ENCODE measurements around the gene PCK2.

The PCK2 gene

DNA sequence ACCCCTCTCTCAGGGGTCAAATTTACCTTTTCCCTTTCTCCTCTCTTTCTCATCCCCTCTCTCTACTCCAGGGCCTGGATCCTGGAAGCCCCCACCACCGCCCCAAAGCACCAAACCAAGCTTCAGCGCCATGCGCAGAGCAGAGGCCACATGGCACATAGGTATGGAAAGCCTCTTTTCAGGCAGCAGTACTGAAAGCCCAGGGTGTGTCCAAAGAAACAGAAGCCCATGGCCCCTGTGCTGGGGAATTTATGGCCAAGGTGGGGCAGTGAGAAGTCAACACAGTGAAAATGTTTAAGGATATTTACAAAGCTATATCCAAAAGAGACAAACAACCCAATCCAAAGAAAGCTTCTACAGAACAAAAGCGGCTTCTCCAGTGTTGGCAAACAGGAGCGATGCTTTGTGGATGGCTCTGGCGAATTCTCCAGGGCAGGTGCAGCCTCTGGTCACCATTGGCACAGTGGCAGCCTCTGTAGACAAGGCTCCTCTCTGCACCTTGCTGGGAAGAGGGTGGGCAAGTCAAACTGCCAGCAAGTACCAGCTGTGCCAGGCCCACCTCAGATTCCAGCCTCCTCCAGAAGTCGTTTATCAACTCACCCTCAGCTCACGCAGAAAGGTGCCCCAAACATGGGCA lies 27.5 kb upstream of the PCK2 start:
- no peak for TF ChIP-seq ZFP3 (CRISPR knock-in tag; IDR thresholded peaks at IDR 0.05)
- no peak for TF ChIP-seq CSDC2 (CRISPR knock-in tag; IDR thresholded peaks at IDR 0.05)
- ATAC-seq, result no peak

DNA sequence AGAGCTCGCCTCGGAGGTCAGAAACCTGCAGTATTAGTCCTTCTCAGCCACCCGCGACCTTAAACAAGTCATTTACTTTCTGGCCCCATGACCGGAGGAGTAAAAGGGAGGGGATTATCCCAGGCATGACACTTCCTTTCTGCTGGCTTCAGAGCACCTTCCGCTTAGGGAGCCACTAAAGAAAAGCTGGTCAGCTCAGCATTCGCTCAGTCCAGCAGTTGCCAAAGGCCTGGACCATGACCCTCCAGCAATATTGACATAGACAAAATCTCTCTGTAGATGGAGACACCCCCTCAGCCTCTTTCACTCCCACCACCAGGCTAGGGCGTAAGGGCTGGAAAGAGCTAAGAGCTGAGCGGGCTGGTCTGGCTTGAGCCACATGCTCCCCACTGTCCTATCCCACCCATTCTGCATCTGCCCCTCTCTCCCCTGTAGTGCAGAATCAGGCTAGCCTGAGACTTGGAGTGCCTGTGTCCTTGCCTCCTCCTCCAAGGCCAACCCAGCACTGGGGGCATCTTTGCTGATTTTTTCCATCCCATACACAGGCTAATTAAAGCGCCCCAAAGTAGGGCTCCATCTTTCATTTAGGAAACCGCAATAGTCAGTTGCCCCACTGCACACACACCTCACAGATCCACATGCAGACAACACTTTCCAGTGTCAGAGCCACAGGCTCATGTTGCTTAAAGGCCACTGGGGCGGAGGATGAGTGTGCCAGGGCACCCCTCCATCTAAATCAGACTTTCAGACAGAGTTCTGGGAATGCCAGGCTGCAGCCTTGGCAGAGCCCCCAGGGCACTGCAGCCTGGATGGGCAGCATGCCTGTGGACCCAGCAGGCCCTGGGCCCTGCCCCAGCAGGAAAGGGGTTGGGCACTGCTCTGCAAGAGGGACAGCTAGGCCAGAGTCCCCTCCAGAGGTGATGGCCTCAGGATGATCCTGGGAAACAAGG lies 26.7 kb upstream of the PCK2 start:
- TF ChIP-seq ZNF565 (CRISPR knock-in tag; conservative IDR thresholded peaks at IDR 0.05; ENCODE audit: low read depth) (no peak), ISL1 (CRISPR knock-in tag; IDR thresholded peaks at IDR 0.05) (no peak), ZNF8 (CRISPR knock-in tag; IDR thresholded peaks at IDR 0.05) (no peak), ZFP30 (CRISPR knock-in tag; IDR thresholded peaks at IDR 0.05) (no peak), ZNF70 (CRISPR knock-in tag; IDR thresholded peaks at IDR 0.05) (no peak), BACH2 (CRISPR knock-in tag; IDR thresholded peaks at IDR 0.05; ENCODE audit: borderline replicate concordance) (no peak), TOX (CRISPR knock-in tag; IDR thresholded peaks at IDR 0.05; ENCODE audit: borderline replicate concordance) (no peak), CSDC2 (CRISPR knock-in tag; IDR thresholded peaks at IDR 0.05) (no peak), RARB (CRISPR knock-in tag; IDR thresholded peaks at IDR 0.05) (no peak), GLIS3 (CRISPR knock-in tag; IDR thresholded peaks at IDR 0.05) (no peak), SNAI2 (CRISPR knock-in tag; IDR thresholded peaks at IDR 0.05) (no peak), ZC3H10 (CRISPR knock-in tag; IDR thresholded peaks at IDR 0.05) (no peak), OSR1 (CRISPR knock-in tag; IDR thresholded peaks at IDR 0.05) (no peak), TCF4 (CRISPR knock-in tag; IDR thresholded peaks at IDR 0.05; ENCODE audit: borderline replicate concordance) (no peak), ARNTL (CRISPR knock-in tag; IDR thresholded peaks at IDR 0.05; ENCODE audit: borderline replicate concordance, low read depth) (no peak), PPARA (CRISPR knock-in tag; IDR thresholded peaks at IDR 0.05; ENCODE audit: borderline replicate concordance) (no peak)
- TF ChIP-seq, protein P1, sequence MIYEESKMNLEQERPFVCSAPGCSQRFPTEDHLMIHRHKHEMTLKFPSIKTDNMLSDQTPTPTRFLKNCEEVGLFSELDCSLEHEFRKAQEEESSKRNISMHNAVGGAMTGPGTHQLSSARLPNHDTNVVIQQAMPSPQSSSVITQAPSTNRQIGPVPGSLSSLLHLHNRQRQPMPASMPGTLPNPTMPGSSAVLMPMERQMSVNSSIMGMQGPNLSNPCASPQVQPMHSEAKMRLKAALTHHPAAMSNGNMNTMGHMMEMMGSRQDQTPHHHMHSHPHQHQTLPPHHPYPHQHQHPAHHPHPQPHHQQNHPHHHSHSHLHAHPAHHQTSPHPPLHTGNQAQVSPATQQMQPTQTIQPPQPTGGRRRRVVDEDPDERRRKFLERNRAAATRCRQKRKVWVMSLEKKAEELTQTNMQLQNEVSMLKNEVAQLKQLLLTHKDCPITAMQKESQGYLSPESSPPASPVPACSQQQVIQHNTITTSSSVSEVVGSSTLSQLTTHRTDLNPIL (CRISPR knock-in tag; IDR thresholded peaks at IDR 0.05; ENCODE audit: low read depth), result no peak
- TF ChIP-seq, protein P2, sequence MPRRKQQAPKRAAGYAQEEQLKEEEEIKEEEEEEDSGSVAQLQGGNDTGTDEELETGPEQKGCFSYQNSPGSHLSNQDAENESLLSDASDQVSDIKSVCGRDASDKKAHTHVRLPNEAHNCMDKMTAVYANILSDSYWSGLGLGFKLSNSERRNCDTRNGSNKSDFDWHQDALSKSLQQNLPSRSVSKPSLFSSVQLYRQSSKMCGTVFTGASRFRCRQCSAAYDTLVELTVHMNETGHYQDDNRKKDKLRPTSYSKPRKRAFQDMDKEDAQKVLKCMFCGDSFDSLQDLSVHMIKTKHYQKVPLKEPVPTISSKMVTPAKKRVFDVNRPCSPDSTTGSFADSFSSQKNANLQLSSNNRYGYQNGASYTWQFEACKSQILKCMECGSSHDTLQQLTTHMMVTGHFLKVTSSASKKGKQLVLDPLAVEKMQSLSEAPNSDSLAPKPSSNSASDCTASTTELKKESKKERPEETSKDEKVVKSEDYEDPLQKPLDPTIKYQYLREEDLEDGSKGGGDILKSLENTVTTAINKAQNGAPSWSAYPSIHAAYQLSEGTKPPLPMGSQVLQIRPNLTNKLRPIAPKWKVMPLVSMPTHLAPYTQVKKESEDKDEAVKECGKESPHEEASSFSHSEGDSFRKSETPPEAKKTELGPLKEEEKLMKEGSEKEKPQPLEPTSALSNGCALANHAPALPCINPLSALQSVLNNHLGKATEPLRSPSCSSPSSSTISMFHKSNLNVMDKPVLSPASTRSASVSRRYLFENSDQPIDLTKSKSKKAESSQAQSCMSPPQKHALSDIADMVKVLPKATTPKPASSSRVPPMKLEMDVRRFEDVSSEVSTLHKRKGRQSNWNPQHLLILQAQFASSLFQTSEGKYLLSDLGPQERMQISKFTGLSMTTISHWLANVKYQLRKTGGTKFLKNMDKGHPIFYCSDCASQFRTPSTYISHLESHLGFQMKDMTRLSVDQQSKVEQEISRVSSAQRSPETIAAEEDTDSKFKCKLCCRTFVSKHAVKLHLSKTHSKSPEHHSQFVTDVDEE (CRISPR knock-in tag; IDR thresholded peaks at IDR 0.05), result no peak
- TF ChIP-seq, protein P3, sequence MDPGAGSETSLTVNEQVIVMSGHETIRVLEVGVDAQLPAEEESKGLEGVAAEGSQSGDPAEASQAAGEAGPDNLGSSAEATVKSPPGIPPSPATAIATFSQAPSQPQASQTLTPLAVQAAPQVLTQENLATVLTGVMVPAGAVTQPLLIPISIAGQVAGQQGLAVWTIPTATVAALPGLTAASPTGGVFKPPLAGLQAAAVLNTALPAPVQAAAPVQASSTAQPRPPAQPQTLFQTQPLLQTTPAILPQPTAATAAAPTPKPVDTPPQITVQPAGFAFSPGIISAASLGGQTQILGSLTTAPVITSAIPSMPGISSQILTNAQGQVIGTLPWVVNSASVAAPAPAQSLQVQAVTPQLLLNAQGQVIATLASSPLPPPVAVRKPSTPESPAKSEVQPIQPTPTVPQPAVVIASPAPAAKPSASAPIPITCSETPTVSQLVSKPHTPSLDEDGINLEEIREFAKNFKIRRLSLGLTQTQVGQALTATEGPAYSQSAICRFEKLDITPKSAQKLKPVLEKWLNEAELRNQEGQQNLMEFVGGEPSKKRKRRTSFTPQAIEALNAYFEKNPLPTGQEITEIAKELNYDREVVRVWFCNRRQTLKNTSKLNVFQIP (CRISPR knock-in tag; IDR thresholded peaks at IDR 0.05; ENCODE audit: borderline replicate concordance, low read depth), result no peak
- TF ChIP-seq, protein P4, sequence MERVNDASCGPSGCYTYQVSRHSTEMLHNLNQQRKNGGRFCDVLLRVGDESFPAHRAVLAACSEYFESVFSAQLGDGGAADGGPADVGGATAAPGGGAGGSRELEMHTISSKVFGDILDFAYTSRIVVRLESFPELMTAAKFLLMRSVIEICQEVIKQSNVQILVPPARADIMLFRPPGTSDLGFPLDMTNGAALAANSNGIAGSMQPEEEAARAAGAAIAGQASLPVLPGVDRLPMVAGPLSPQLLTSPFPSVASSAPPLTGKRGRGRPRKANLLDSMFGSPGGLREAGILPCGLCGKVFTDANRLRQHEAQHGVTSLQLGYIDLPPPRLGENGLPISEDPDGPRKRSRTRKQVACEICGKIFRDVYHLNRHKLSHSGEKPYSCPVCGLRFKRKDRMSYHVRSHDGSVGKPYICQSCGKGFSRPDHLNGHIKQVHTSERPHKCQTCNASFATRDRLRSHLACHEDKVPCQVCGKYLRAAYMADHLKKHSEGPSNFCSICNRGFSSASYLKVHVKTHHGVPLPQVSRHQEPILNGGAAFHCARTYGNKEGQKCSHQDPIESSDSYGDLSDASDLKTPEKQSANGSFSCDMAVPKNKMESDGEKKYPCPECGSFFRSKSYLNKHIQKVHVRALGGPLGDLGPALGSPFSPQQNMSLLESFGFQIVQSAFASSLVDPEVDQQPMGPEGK (CRISPR knock-in tag; IDR thresholded peaks at IDR 0.05; ENCODE audit: borderline replicate concordance), result no peak
- no peak for ATAC-seq

DNA sequence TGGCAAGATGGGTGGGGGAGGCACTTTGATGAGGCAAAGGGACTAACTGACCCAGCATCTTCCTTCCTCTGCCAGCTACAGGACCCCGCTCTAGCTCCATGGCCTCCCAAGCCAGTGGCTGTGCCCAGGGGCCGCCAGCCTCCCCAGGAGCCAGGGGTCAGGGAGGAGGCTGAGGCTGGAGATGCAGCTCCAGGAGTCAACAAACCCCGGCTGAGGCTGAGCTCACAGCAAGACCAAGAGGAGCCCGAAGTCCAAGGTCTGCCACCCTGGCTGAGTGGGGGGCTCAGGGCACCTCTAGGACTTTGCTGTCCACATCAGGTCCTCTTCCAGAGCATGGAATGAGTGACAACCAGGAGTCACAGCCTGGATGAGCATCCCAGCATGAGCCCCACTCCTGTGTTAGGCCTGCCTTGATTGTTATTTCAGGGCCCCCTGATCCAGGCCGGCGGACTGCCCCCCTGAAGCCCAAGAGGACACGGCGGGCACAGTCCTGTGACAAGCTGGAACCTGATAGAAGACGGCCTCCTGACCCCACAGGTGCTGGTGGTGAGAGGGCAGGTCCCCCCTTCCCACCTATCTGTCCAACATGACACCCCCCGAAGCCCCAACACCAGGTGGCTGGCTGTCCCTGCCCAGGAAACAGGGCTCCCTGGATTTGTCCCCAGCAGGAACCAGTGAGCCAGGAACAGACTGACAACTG lies 25.2 kb upstream of the PCK2 start:
- ATAC-seq, result no peak
- TF ChIP-seq RARB (CRISPR knock-in tag; IDR thresholded peaks at IDR 0.05) (no peak), ZFP3 (CRISPR knock-in tag; IDR thresholded peaks at IDR 0.05) (no peak), TCF4 (CRISPR knock-in tag; IDR thresholded peaks at IDR 0.05; ENCODE audit: borderline replicate concordance) (no peak), ZNF8 (CRISPR knock-in tag; IDR thresholded peaks at IDR 0.05) (no peak), PPARA (CRISPR knock-in tag; IDR thresholded peaks at IDR 0.05; ENCODE audit: borderline replicate concordance) (no peak), ZFP30 (CRISPR knock-in tag; IDR thresholded peaks at IDR 0.05) (no peak), ARNTL (CRISPR knock-in tag; IDR thresholded peaks at IDR 0.05; ENCODE audit: borderline replicate concordance, low read depth) (no peak), ZC3H10 (CRISPR knock-in tag; IDR thresholded peaks at IDR 0.05) (no peak)
- TF ChIP-seq, protein P5, sequence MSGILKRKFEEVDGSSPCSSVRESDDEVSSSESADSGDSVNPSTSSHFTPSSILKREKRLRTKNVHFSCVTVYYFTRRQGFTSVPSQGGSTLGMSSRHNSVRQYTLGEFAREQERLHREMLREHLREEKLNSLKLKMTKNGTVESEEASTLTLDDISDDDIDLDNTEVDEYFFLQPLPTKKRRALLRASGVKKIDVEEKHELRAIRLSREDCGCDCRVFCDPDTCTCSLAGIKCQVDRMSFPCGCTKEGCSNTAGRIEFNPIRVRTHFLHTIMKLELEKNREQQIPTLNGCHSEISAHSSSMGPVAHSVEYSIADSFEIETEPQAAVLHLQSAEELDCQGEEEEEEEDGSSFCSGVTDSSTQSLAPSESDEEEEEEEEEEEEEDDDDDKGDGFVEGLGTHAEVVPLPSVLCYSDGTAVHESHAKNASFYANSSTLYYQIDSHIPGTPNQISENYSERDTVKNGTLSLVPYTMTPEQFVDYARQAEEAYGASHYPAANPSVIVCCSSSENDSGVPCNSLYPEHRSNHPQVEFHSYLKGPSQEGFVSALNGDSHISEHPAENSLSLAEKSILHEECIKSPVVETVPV (CRISPR knock-in tag; IDR thresholded peaks at IDR 0.05), result no peak
- TF ChIP-seq, protein P1 (CRISPR knock-in tag; IDR thresholded peaks at IDR 0.05; ENCODE audit: low read depth), result no peak
- TF ChIP-seq, protein P3 (CRISPR knock-in tag; IDR thresholded peaks at IDR 0.05; ENCODE audit: borderline replicate concordance, low read depth), result no peak

All from SK-N-SH treated with all-trans-retinoic acid at 6 μM for 48 hours (cell line).